H1 (cell line): ENCODE results near the gene TRAPPC3. TPM values are rescaled to one million over a fixed set of nuclear protein-coding genes. Genes with fewer than 3 reads are reported as not detected.
A peak's percentile ranks its signal among the peaks of the same experiment; 100 is the strongest.

Experiments
- CTCF ChIA-PET: fragments of 300-600 bp; sonication (Branson Sonifier 250); formaldehyde crosslinking; loops from one replicate; lab custom pipeline; 2021; ENCODE audit not compliant: partially characterized antibody; lab: Charles Lee
- POLR2A ChIA-PET: fragments of 300-600 bp; sonication (Branson Sonifier 250); formaldehyde crosslinking; loops from one replicate; lab custom pipeline; 2021; ENCODE audit warnings: inconsistent platforms; ENCODE audit not compliant: partially characterized antibody; lab: Charles Lee
- DNase-seq, 2 experiments: peaks; one replicate each; pipeline versions ENCODE4 v3.0.0 to v3.0.0-alpha.2; 2010 to 2022; ENCODE audit warnings: low spot score in 2 of 2, low read depth in 1 of 2, mixed read lengths in 1 of 2
- FAIRE-seq: peaks from 2 replicates; lab custom pipeline; 2011; peaks lifted over from hg19 to GRCh38; lab: Jason Lieb, UNC
- H2AFZ ChIP-seq: 2 replicates; pipeline ENCODE4 v1.8.1; 2012; ENCODE audit warnings: low read length, inconsistent platforms
- H2AK5ac ChIP-seq: 2 replicates; pipeline ENCODE4 v1.6.1; 2013; ENCODE audit warnings: low read depth, low read length
- H2BK120ac ChIP-seq: replicated peaks from 2 replicates; pipeline ENCODE3; 2013; ENCODE audit warnings: low read depth, low read length, inconsistent platforms
- H2BK12ac ChIP-seq: 2 replicates; pipeline ENCODE4 v1.6.1; 2013; ENCODE audit warnings: low read depth, low read length
- H2BK15ac ChIP-seq: 2 replicates; pipeline ENCODE4 v1.6.1; 2013; ENCODE audit warnings: low read length
- H2BK20ac ChIP-seq: 2 replicates; pipeline ENCODE4 v1.6.1; 2013; ENCODE audit warnings: low read length
- H2BK5ac ChIP-seq: 2 replicates; pipeline ENCODE4 v1.6.1; 2013; ENCODE audit warnings: low read depth, low read length
- H3K14ac ChIP-seq: 2 replicates; pipeline ENCODE4 v1.6.1; 2013; ENCODE audit warnings: inconsistent platforms; ENCODE audit not compliant: insufficient read length
- H3K18ac ChIP-seq: 2 replicates; pipeline ENCODE4 v1.6.1; 2013; ENCODE audit warnings: low read length; ENCODE audit errors: extremely low read depth
- H3K23ac ChIP-seq: 2 replicates; pipeline ENCODE4 v1.6.1; 2013; ENCODE audit warnings: inconsistent platforms; ENCODE audit not compliant: insufficient read length
- H3K23me2 ChIP-seq: 2 replicates; pipeline ENCODE4 v1.6.1; 2013; ENCODE audit warnings: low read depth, low read length
- H3K27ac ChIP-seq: 2 replicates; pipeline ENCODE4 v1.6.1; 2011; ENCODE audit warnings: low read depth, low read length, inconsistent platforms
- H3K27me3 ChIP-seq, 4 experiments: replicated peaks in 1 of 4; 1 replicate in 1 of 4; 2 replicates in 3 of 4; pipeline versions ENCODE4 v1.6.1 to v1.8.1; 2011 to 2013; ENCODE audit warnings: low read length in 3 of 4, mild to moderate bottlenecking in 3 of 4, inconsistent platforms in 2 of 4, mixed read lengths in 2 of 4, moderate library complexity in 1 of 4; ENCODE audit not compliant: control insufficient read depth in 3 of 4, insufficient read depth in 3 of 4; ENCODE audit errors: extremely low read depth in 1 of 4
- H3K36me3 ChIP-seq, 4 experiments: 2 replicates each; pipeline versions ENCODE4 v1.6.1 to v1.8.1; 2011 to 2013; ENCODE audit warnings: mild to moderate bottlenecking in 4 of 4, low read length in 3 of 4, moderate library complexity in 2 of 4, control low read depth in 1 of 4, inconsistent platforms in 1 of 4; ENCODE audit not compliant: insufficient read depth in 4 of 4, control insufficient read depth in 2 of 4
- H3K4ac ChIP-seq: replicated peaks from 2 replicates; pipeline ENCODE3; 2013; ENCODE audit warnings: low read length, low read depth, mixed read lengths, inconsistent platforms; ENCODE audit not compliant: insufficient read length
- H3K4me1 ChIP-seq, 4 experiments: replicated peaks in 1 of 4; 1 replicate in 1 of 4; 2 replicates in 3 of 4; pipeline versions ENCODE4 v1.6.1 to v1.8.1; 2011 to 2013; ENCODE audit warnings: low read length in 3 of 4, inconsistent platforms in 2 of 4, mixed read lengths in 1 of 4; ENCODE audit not compliant: insufficient read depth in 4 of 4, control insufficient read depth in 3 of 4
- H3K4me2 ChIP-seq, 2 experiments: 2 replicates each; pipeline versions ENCODE4 v1.6.1 to v1.8.1; 2011 to 2013; ENCODE audit warnings: low read depth in 2 of 2, low read length in 2 of 2, control low read depth in 1 of 2, inconsistent platforms in 1 of 2, mild to moderate bottlenecking in 1 of 2; ENCODE audit not compliant: insufficient read depth in 1 of 2
- H3K4me3 ChIP-seq, 4 experiments: fragments of 200-600, 300-600 bp in 1 of 4; sonication (generic), shearing (Covaris generic), sonication (Bioruptor Twin) in 1 of 4; 2 replicates each; pipeline versions ENCODE4 v1.5.1 to v1.8.1; 2011 to 2016; ENCODE audit warnings: low read length in 4 of 4, low read depth in 3 of 4, control low read depth in 2 of 4, inconsistent platforms in 2 of 4, mild to moderate bottlenecking in 2 of 4, mixed read lengths in 1 of 4, moderate library complexity in 1 of 4; ENCODE audit not compliant: insufficient read depth in 2 of 4; ENCODE audit errors: extremely low read depth in 1 of 4
- H3K56ac ChIP-seq: replicated peaks from 2 replicates; pipeline ENCODE3; 2013; ENCODE audit warnings: low read depth, mild to moderate bottlenecking, mixed read lengths, low read length, inconsistent platforms; ENCODE audit not compliant: insufficient read length
- H3K79me1 ChIP-seq: 2 replicates; pipeline ENCODE4 v1.6.1; 2013; ENCODE audit warnings: low read depth, low read length, control low read depth
- H3K79me2 ChIP-seq, 2 experiments: 2 replicates each; pipeline versions ENCODE4 v1.6.1 to v1.8.1; 2012 to 2013; ENCODE audit warnings: low read length in 2 of 2, mild to moderate bottlenecking in 2 of 2, inconsistent platforms in 1 of 2; ENCODE audit not compliant: insufficient read depth in 2 of 2, control insufficient read depth in 1 of 2
- H3K9ac ChIP-seq, 4 experiments: replicated peaks in 1 of 4; 1 replicate in 1 of 4; 2 replicates in 3 of 4; pipeline versions ENCODE4 v1.6.1 to v1.8.1; 2011 to 2013; ENCODE audit warnings: low read depth in 3 of 4, low read length in 3 of 4, control low read depth in 2 of 4, mild to moderate bottlenecking in 2 of 4, moderate library complexity in 2 of 4, inconsistent platforms in 1 of 4; ENCODE audit errors: extremely low read depth in 1 of 4
- H3K9me3 ChIP-seq, 2 experiments: 2 replicates each; pipeline versions ENCODE4 v1.6.1 to v1.8.1; 2012 to 2013; ENCODE audit warnings: mild to moderate bottlenecking in 2 of 2, moderate library complexity in 2 of 2, control low read depth in 1 of 2, inconsistent platforms in 1 of 2, low read depth in 1 of 2, low read length in 1 of 2, mixed read lengths in 1 of 2; ENCODE audit not compliant: insufficient read depth in 2 of 2
- H4K20me1 ChIP-seq, 2 experiments: replicated peaks in 1 of 2; 2 replicates each; pipeline versions ENCODE3 to v1.8.1; 2011 to 2013; ENCODE audit warnings: inconsistent platforms in 2 of 2, low read length in 2 of 2, mild to moderate bottlenecking in 1 of 2; ENCODE audit not compliant: insufficient read depth in 2 of 2, control insufficient read depth in 1 of 2
- H4K5ac ChIP-seq: 2 replicates; pipeline ENCODE4 v1.6.1; 2013; ENCODE audit warnings: low read length, low read depth, mixed read lengths, inconsistent platforms; ENCODE audit not compliant: insufficient read length
- H4K8ac ChIP-seq: 2 replicates; pipeline ENCODE4 v1.8.0; 2013; ENCODE audit warnings: mild to moderate bottlenecking, moderate library complexity, low read length, inconsistent platforms; ENCODE audit not compliant: insufficient read depth; ENCODE audit errors: extremely low read depth
- H4K91ac ChIP-seq: replicated peaks from 2 replicates; pipeline ENCODE3; 2013; ENCODE audit warnings: low read length, mixed read lengths, inconsistent platforms; ENCODE audit not compliant: insufficient read length
- ATF2 ChIP-seq: IDR thresholded peaks from 2 replicates; pipeline ENCODE4 v1.6.1; 2012; ENCODE audit warnings: low read length, inconsistent platforms
- CEBPB ChIP-seq: IDR thresholded peaks from 2 replicates; pipeline ENCODE4 v1.6.1; 2012; ENCODE audit warnings: low read depth, low read length
- CTBP2 ChIP-seq: IDR thresholded peaks from 2 replicates; pipeline ENCODE4 v1.7.0; 2011; ENCODE audit warnings: borderline replicate concordance, mild to moderate bottlenecking, moderate library complexity, mixed read lengths, low read length; ENCODE audit not compliant: insufficient read depth, insufficient read length
- JUN ChIP-seq: IDR thresholded peaks from 2 replicates; pipeline ENCODE4 v1.6.1; 2011; ENCODE audit warnings: low read depth, mild to moderate bottlenecking, improper control_type of control experiment, low read length
- JUND ChIP-seq: IDR thresholded peaks from 2 replicates; pipeline ENCODE4 v1.6.1; 2011; ENCODE audit warnings: mild to moderate bottlenecking, improper control_type of control experiment, low read length
- RAD21 ChIP-seq, 2 experiments: IDR thresholded peaks in 1 of 2; conservative IDR thresholded peaks in 1 of 2; 2 replicates each; pipeline ENCODE4 v1.6.1; 2011; ENCODE audit warnings: low read depth in 2 of 2, low read length in 2 of 2, improper control_type of control experiment in 1 of 2, inconsistent platforms in 1 of 2, mild to moderate bottlenecking in 1 of 2, moderate library complexity in 1 of 2
- SIN3A ChIP-seq, 2 experiments: IDR thresholded peaks in 1 of 2; conservative IDR thresholded peaks in 1 of 2; 2 replicates each; pipeline ENCODE4 v1.6.1; 2011 to 2012; ENCODE audit warnings: low read length in 2 of 2, improper control_type of control experiment in 1 of 2, low read depth in 1 of 2, mild to moderate bottlenecking in 1 of 2
- TCF12 ChIP-seq: IDR thresholded peaks from 2 replicates; pipeline ENCODE4 v1.6.1; 2011; ENCODE audit warnings: low read depth, mild to moderate bottlenecking, low read length
- WGBS, 2 experiments: shearing (Covaris generic) in 1 of 2; methylation state at CpG; one replicate each; pipeline versions ENCODE4 v1.1.6 to v1.1.7; 2013 to 2015; ENCODE audit warnings: low lambda C conversion rate in 2 of 2, mixed read lengths in 2 of 2, inconsistent platforms in 1 of 2, low coverage in 1 of 2, missing lambda C conversion rate in 1 of 2; ENCODE audit not compliant: insufficient replicate concordance in 2 of 2, insufficient coverage in 1 of 2, insufficient read length in 1 of 2; ENCODE audit errors: extremely low coverage in 1 of 2, missing lambda C conversion rate in 1 of 2; 5-methylcytosine and 5-hydroxymethylcytosine counted together
- polyA plus RNA-seq, 7 experiments: library from polyadenylated mRNA; depleted of rRNA in 3 of 7; stranded (reverse) in 5 of 7; unstranded in 2 of 7; fragments of >200 nt in 5 of 7; fragments of 200-250 nt in 2 of 7; gene quantifications; 1 replicate in 5 of 7; 2 replicates in 1 of 7; 4 replicates in 1 of 7; pipeline versions ENCODE4 v1.2.1 to v1.2.3, GENCODE V29; 2011 to 2013; ENCODE audit warnings: missing spikeins in 2 of 7, mixed read lengths in 2 of 7
- total RNA-seq: library from RNA; stranded (reverse); fragmentation: NEBNext Ultra II Directional; extraction: Animal tissue kit (Norgen Biotek cat#: 25700); gene quantifications from 2 replicates; pipeline ENCODE4 v1.2.1, GENCODE V29; 2021

The TRAPPC3 gene
- total and polyA plus RNA-seq, 2 of the 8 experiments (the other 6 are each of a cell fraction or from before 2014, with no cell fraction given) = 47.8 to 51.0 TPM

GRCh38 chr1:36187800-36188593, 38.7 kb upstream of the TRAPPC3 start:
- H2AFZ ChIP-seq = peak overlapping the region; percentile 67
- FAIRE-seq = peak; percentile 96
- WGBS, 2 experiments = 7% methylated on average over 9 of the region's 9 CpGs; no CpG with 5 or more reads in 1 of the 2 experiments
- TF ChIP-seq JUN = no peak
- TF ChIP-seq SIN3A (conservative IDR thresholded peaks at IDR 0.05 in 1 of 2, IDR thresholded peaks at IDR 0.05 in 1 of 2; ENCODE audit: low read depth in 1 of 2, low read length in 2 of 2) = peak in 1 of 2 experiments; percentile 43; a peak in 1 of 4 replicates
- no peak for TF ChIP-seq CEBPB
- no peak for TF ChIP-seq TCF12
- no peak for TF ChIP-seq JUND
- TF ChIP-seq ATF2 = 0 out of 2 replicates have a peak, but pooled peaks have one; percentile 28
- no peak for TF ChIP-seq CTBP2
- peak; percentile 95 to 97 for TF ChIP-seq RAD21 (IDR thresholded peaks at IDR 0.05 in 1 of 2, conservative IDR thresholded peaks at IDR 0.05 in 1 of 2; ENCODE audit: low read depth in 2 of 2, low read length in 2 of 2)

More at GRCh38 chr1:36187800-36188593, 38.7 kb upstream of the TRAPPC3 start:
- H2BK15ac ChIP-seq = peak overlapping the region; percentile 85; the same call in 1 of the 2 replicates
- H2AK5ac ChIP-seq = no peak overlapping the region
- H3K36me3 ChIP-seq = no peaks in the 10 kb centered on the region
- POLR2A ChIA-PET = interaction anchor here (0.7 to 3.3 kb wide), 15 partner anchors 9 to 262 kb away, joined by 3 to 19 read pairs (median 4); partner anchors contain the start of genes MAP7D1, OSCP1, THRAP3 and TRAPPC3
- peak overlapping the region; percentile 87; the same call in 1 of the 2 replicates for H2BK5ac ChIP-seq
- H2BK12ac ChIP-seq = peak overlapping the region; percentile 1; the same call in 1 of the 2 replicates
- peak overlapping the region; percentile 0 to 57; a peak in 3 of 4 replicates for H3K4me2 ChIP-seq
- H2BK20ac ChIP-seq = peak overlapping the region; percentile 25; the same call in 1 of the 2 replicates
- H3K9me3 ChIP-seq = no peaks in the 10 kb centered on the region
- no peaks in the 10 kb centered on the region for H3K79me1 ChIP-seq
- no peak overlapping the region for H4K8ac ChIP-seq
- peaks cover 0 to 6% (median 2%) of the 10 kb centered on the region in 4 experiments; a peak in 2 of 7 replicates for H3K4me1 ChIP-seq
- no peaks in the 10 kb centered on the region for H3K23me2 ChIP-seq
- no peaks in the 10 kb centered on the region for H4K20me1 ChIP-seq
- CTCF ChIA-PET = interaction anchor here (0.6 to 13.3 kb wide), 52 partner anchors 8 to 576 kb away, joined by 3 to 261 read pairs (median 6); partner anchors contain the start of genes MAP7D1, SH3D21, THRAP3 and TRAPPC3
- H3K79me2 ChIP-seq = no peaks in the 10 kb centered on the region
- H2BK120ac ChIP-seq = no peak overlapping the region
- H3K23ac ChIP-seq = no peak overlapping the region
- DNase-seq = peak in 1 of 2 experiments; percentile 86
- H3K27ac ChIP-seq = peak overlapping the region; percentile 19; the same call in 1 of the 2 replicates
- peak overlapping the region in 1 of 4 experiments; percentile 8; a peak in 1 of 7 replicates for H3K9ac ChIP-seq
- no peak overlapping the region for H3K18ac ChIP-seq
- H3K56ac ChIP-seq = no peak overlapping the region
- no peak overlapping the region for H3K14ac ChIP-seq
- H3K4me3 ChIP-seq = peak overlapping the region in 2 of 4 experiments; percentile 3 to 37; a peak in 3 of 8 replicates
- H3K4ac ChIP-seq = peak overlapping the region; percentile 58
- peak overlapping the region; percentile 84 for H4K91ac ChIP-seq
- H4K5ac ChIP-seq = peak overlapping the region; percentile 5
- H3K27me3 ChIP-seq = no peaks in the 10 kb centered on the region
